ENCODE measurements around the gene C22orf39.

Gene C22orf39

DNA sequence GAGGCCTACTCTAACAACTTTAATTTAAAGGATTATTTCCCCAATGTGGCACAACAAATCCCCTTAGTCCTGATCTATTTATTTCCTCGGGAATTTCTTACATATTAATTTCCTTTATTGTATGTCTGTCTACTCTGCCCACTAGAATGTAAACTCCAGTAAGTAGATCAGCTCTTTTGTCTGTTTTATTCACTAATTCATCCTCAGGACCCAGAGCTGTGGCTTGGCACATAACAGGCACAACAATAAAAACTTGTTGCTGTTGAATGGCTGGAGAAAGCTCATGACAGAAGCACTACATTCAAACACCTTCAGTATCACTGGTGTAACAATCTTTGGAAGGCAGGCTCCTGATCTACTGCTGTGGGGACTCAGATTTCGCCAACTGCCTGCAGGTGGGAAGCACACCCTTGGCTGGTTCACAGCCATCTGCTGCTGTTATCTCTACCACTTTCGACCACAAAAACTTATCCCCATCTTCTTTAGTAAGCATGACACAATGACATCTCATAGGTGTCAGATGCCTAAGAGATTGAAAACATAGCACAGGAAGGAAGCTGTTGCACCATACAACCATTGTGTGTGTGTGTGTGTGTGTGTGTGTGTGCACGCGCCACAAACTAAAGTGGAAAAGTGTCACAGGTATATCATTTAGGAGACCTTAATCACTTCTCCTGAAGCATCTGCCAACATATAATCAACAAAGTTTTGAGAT lies 27.9 kb downstream of the C22orf39 start:
- no peak overlapping the region for H3K4me3 ChIP-seq (ENCODE audit: low read depth, low read length)
- DNase-seq (ENCODE audit: low read depth, low spot score): no peak
- no peak for TF ChIP-seq CTCF (IDR thresholded peaks at IDR 0.05; ENCODE audit: low read depth, low read length)
- in situ Hi-C loops (cut with HindIII; ENCODE audit: low sequenced_read_pairs): no loop called here

DNA sequence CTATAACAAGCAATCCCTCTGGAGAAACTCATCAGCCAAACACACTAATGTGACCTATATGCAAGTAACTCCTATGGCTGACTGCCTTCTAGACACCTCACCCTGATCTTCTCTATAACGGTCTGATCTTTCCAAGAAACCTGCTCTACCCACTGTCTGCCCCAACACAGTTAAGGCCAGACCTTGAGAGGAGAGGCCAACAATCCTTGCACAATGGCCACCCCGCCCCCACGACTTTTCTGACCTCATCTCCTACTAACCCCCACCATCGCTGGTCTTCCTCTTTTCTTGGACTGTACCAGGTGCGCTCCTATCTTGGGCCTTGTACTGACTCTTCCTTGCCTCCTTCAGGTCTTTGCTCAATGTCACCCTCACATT lies 28.4 kb downstream of the C22orf39 start:
- TF ChIP-seq CTCF (IDR thresholded peaks at IDR 0.05; ENCODE audit: low read depth, low read length): no peak
- H3K4me3 ChIP-seq (ENCODE audit: low read depth, low read length): no peak overlapping the region
- DNase-seq (ENCODE audit: low read depth, low spot score): no peak
- in situ Hi-C loops (cut with HindIII; ENCODE audit: low sequenced_read_pairs): no loop called here

DNA sequence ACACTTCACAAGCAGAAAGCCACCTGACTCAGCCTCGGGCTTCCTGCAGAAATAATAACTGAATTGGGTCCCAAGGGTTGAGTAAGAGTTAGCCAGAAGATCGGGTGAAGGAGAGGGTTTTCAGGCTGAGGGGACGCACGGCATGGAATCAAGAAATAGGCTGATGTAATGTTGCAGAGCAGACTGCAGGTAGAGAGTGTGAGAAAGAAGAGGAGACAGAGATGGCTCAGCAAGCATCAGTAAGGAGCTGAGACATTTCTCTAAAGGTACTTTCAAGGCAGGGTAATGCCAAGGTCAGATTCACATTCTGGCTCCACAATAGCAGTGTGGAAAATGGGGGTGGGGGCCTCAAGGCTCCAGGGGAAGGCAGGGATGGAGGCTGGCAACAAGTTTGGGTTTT lies 34.6 kb downstream of the C22orf39 start:
- no peak overlapping the region for H3K4me3 ChIP-seq (ENCODE audit: low read depth, low read length)
- TF ChIP-seq CTCF (IDR thresholded peaks at IDR 0.05; ENCODE audit: low read depth, low read length): no peak
- in situ Hi-C loops (cut with HindIII; ENCODE audit: low sequenced_read_pairs): no loop called here
- DNase-seq (ENCODE audit: low read depth, low spot score): no peak

- DNase-seq (ENCODE audit: low read depth, low spot score): no peak
- TF ChIP-seq CTCF (IDR thresholded peaks at IDR 0.05; ENCODE audit: low read depth, low read length): no peak
- in situ Hi-C loops (cut with HindIII; ENCODE audit: low sequenced_read_pairs): no loop called here
- H3K4me3 ChIP-seq (ENCODE audit: low read depth, low read length): no peak overlapping the region
These were observed 35.0 kb downstream of the C22orf39 start for GRCh38 chr22:19412478-19412877.

GRCh38 chr22:19411690-19412045 lies 35.8 kb downstream of the C22orf39 start:
- DNase-seq (ENCODE audit: low read depth, low spot score): no peak
- no peak for TF ChIP-seq CTCF (IDR thresholded peaks at IDR 0.05; ENCODE audit: low read depth, low read length)
- in situ Hi-C loops (cut with HindIII; ENCODE audit: low sequenced_read_pairs): no loop called here

DNA sequence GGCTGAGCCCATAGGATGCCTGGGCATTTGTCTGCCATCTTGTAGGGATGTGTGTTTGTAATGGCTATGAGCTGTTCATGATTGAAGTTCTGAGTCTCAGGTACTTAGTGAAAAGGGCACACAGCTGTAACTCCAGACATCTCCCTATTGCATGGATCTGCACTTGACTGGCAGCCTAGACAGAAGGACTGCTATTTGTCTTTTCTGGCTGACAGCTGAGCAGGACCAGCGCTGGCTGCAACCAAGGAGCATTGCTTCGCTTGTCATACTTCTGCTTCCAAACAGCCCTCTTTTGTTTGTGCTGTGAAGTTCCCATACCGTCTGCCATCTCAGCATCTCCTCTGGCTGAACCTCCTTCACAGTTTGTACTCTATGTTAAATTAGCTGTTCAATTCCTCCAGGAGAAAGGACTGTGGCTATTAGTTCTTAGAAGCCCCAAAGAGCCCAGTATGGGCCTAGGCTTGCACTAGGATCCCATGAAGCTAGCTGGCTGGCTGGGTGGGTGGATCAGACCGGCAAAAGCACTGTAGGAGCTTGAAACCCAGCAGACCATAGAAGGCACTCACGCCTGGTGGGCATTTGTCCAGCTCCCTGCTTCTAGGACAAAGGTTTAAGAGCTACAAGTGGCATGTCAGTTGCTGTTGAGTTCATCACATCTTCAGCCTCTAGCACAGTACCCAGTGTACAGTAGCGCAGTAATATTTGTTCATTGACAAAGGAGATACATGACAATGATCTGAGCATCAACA lies 36.4 kb downstream of the C22orf39 start:
- TF ChIP-seq CTCF (IDR thresholded peaks at IDR 0.05; ENCODE audit: low read depth, low read length): no peak
- in situ Hi-C loops (cut with HindIII; ENCODE audit: low sequenced_read_pairs): no loop called here
- no peak for DNase-seq (ENCODE audit: low read depth, low spot score)
- H3K4me3 ChIP-seq (ENCODE audit: low read depth, low read length): no peak overlapping the region

More at GRCh38 chr22:19411690-19412045, 35.8 kb downstream of the C22orf39 start:
- no peak overlapping the region for H3K4me3 ChIP-seq (ENCODE audit: low read depth, low read length)
